Naive thymus-derived CD4-positive, alpha-beta T cell (primary cell): ENCODE data around the gene ZBTB46. TPM values are rescaled to one million over a fixed set of nuclear protein-coding genes. Genes with fewer than 3 reads are reported as not detected.

ENCODE experiments used
- ATAC-seq: fragments of 150-1000 bp; cut with Tn5 transposase; 2 replicates; pipeline ENCODE4 v1.10.0; 2021; ENCODE audit warnings: mild to moderate bottlenecking, moderate library complexity
- CTCF ChIA-PET: fragments of 350-600 bp; sonication (Branson Sonifier 250); formaldehyde crosslinking; loops from one replicate; lab custom pipeline; 2021; ENCODE audit warnings: antibody characterized with exemption; lab: Charles Lee
- POLR2A ChIA-PET: fragments of 350-600 bp; sonication (Branson Sonifier 250); formaldehyde crosslinking; loops from one replicate; lab custom pipeline; 2021; ENCODE audit warnings: antibody characterized with exemption, inconsistent platforms; lab: Charles Lee
- DNase-seq, 9 donors: peaks; one replicate each; pipeline versions ENCODE4 v3.0.0 to v3.0.0-alpha.2; 2020 to 2022; ENCODE audit warnings: mixed read lengths in 1 of 9
- H3K27ac ChIP-seq: one replicate; pipeline ENCODE4 v1.7.0; 2013; ENCODE audit warnings: mild to moderate bottlenecking, low read depth, low read length, moderate library complexity
- H3K27me3 ChIP-seq, 2 donors: one replicate each; pipeline ENCODE4 v1.7.0; 2013; ENCODE audit warnings: low read length in 2 of 2, mild to moderate bottlenecking in 2 of 2, moderate library complexity in 2 of 2; ENCODE audit not compliant: control insufficient read depth in 2 of 2, insufficient read depth in 2 of 2
- H3K36me3 ChIP-seq, 3 experiments: 1 replicate in 2 of 3; 2 replicates in 1 of 3; pipeline ENCODE4 v1.7.0; 2013; ENCODE audit warnings: low read length in 3 of 3, mild to moderate bottlenecking in 3 of 3, moderate library complexity in 1 of 3; ENCODE audit not compliant: insufficient read depth in 3 of 3, control insufficient read depth in 2 of 3
- H3K4me1 ChIP-seq, 2 donors: one replicate each; pipeline ENCODE4 v1.7.0; 2013; ENCODE audit warnings: low read length in 2 of 2, mild to moderate bottlenecking in 2 of 2, moderate library complexity in 1 of 2; ENCODE audit not compliant: control insufficient read depth in 2 of 2, insufficient read depth in 2 of 2
- H3K4me3 ChIP-seq: 2 replicates; pipeline ENCODE4 v1.7.0; 2013; ENCODE audit warnings: mild to moderate bottlenecking, low read length
- H3K9me3 ChIP-seq, 3 experiments: 1 replicate in 2 of 3; 2 replicates in 1 of 3; pipeline ENCODE4 v1.7.0; 2013; ENCODE audit warnings: low read length in 3 of 3; ENCODE audit not compliant: control insufficient read depth in 2 of 3
- H3K27ac Mint-ChIP-seq, 9 donors: one replicate each; pipeline ENCODE4 v1.8.0; 2020 to 2022; ENCODE audit warnings: mixed read lengths in 9 of 9, mild to moderate bottlenecking in 8 of 9, moderate library complexity in 5 of 9, inconsistent platforms in 2 of 9
- H3K27me3 Mint-ChIP-seq, 5 donors: one replicate each; pipeline ENCODE4 v1.8.0; 2021 to 2022; ENCODE audit warnings: mixed read lengths in 5 of 5, mild to moderate bottlenecking in 1 of 5
- H3K36me3 Mint-ChIP-seq, 5 donors: one replicate each; pipeline ENCODE4 v1.8.0; 2020 to 2022; ENCODE audit warnings: mixed read lengths in 5 of 5, mild to moderate bottlenecking in 3 of 5, inconsistent platforms in 1 of 5
- H3K4me1 Mint-ChIP-seq, 7 donors: one replicate each; pipeline ENCODE4 v1.8.0; 2020 to 2022; ENCODE audit warnings: mixed read lengths in 7 of 7, mild to moderate bottlenecking in 3 of 7, inconsistent platforms in 1 of 7
- H3K4me3 Mint-ChIP-seq, 10 donors: one replicate each; pipeline ENCODE4 v1.8.0; 2020 to 2022; ENCODE audit warnings: mild to moderate bottlenecking in 10 of 10, mixed read lengths in 10 of 10, moderate library complexity in 6 of 10, inconsistent platforms in 2 of 10
- H3K9me3 Mint-ChIP-seq, 11 donors: one replicate each; pipeline ENCODE4 v1.8.0; 2020 to 2022; ENCODE audit warnings: mixed read lengths in 11 of 11, mild to moderate bottlenecking in 4 of 11, inconsistent platforms in 1 of 11, moderate library complexity in 1 of 11
- intact Hi-C, 2 donors: fragments of 100-400 bp; cut with micrococcal nuclease; formaldehyde crosslinking; loops; one replicate each; pipeline ENCODE4 v1.15.1; 2023
- polyA plus RNA-seq, 2 donors: library from polyadenylated mRNA; unstranded; fragments of 300-500 nt; fragmentation: Illumina TruSeq; gene quantifications; one replicate each; pipeline ENCODE4 v1.2.3, GENCODE V29; 2021
- total RNA-seq, 6 experiments: library from RNA in 5 of 6; stranded (reverse) in 5 of 6; gene quantifications; 1 replicate in 5 of 6; 2 replicates in 1 of 6; pipeline ENCODE4 v1.2.3 and lab custom pipeline; 2021 to 2026

The ZBTB46 gene
- total and polyA plus RNA-seq, 7 experiments from 2014 or later, result 0.03 to 1.7 (median 0.07) TPM; not detected in 1

GRCh38 chr20:63697868-63698545 is 133.1 kb downstream of the ZBTB46 start:
- Mint-ChIP-seq H3K9me3 (peaks cover 0 to 2% (median 0%) of the 10 kb centered on the region in 11 donors), H3K27me3 (peaks cover 0 to 2% (median 0%) of the 10 kb centered on the region in 5 donors), H3K27ac (no peak overlapping the region), H3K4me1 (peaks cover 5 to 15% (median 6%) of the 10 kb centered on the region in 7 donors), H3K36me3 (peaks cover 0 to 5% (median 0%) of the 10 kb centered on the region in 5 donors), H3K4me3 (peak overlapping the region in 4 of 10 donors; percentile 25 to 76 (median 50))
- peaks cover 12 to 20% of the 10 kb centered on the region in 2 donors for H3K4me1 ChIP-seq
- intact Hi-C loops, result no loop called here
- no peaks in the 10 kb centered on the region for H3K27me3 ChIP-seq
- no peak overlapping the region for H3K4me3 ChIP-seq
- H3K9me3 ChIP-seq, result no peaks in the 10 kb centered on the region
- POLR2A ChIA-PET, result interaction anchor here (0.6 to 3.3 kb wide), 7 partner anchors 9 to 71 kb away, joined by 3 to 19 read pairs (median 3); partner anchors contain the start of genes ARFRP1, LIME1 and ZGPAT
- peaks cover 0 to 32% (median 0%) of the 10 kb centered on the region in 3 experiments for H3K36me3 ChIP-seq
- DNase-seq (no peak), ATAC-seq (no peak)
- CTCF ChIA-PET, result interaction anchor here (1.0 kb wide), 1 partner anchor 10 kb away, joined by 4 read pairs; the partner anchor contains the start of genes ARFRP1 and ZGPAT
- H3K27ac ChIP-seq, result no peak overlapping the region

DNA sequence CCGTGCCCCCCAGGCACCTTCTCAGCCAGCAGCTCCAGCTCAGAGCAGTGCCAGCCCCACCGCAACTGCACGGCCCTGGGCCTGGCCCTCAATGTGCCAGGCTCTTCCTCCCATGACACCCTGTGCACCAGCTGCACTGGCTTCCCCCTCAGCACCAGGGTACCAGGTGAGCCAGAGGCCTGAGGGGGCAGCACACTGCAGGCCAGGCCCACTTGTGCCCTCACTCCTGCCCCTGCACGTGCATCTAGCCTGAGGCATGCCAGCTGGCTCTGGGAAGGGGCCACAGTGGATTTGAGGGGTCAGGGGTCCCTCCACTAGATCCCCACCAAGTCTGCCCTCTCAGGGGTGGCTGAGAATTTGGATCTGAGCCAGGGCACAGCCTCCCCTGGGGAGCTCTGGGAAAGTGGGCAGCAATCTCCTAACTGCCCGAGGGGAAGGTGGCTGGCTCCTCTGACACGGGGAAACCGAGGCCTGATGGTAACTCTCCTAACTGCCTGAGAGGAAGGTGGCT is 133.7 kb downstream of the ZBTB46 start:
- Histone ChIP-seq H3K4me1 (peaks cover 12 to 20% of the 10 kb centered on the region in 2 donors), H3K36me3 (peaks cover 0 to 28% (median 0%) of the 10 kb centered on the region in 3 experiments), H3K4me3 (no peak overlapping the region), H3K9me3 (no peaks in the 10 kb centered on the region), H3K27me3 (no peaks in the 10 kb centered on the region), H3K27ac (peak overlapping the region; percentile 20)
- DNase-seq, result no peak
- Mint-ChIP-seq H3K27me3 (peaks cover 0 to 2% (median 0%) of the 10 kb centered on the region in 5 donors), H3K36me3 (peaks cover 0 to 8% (median 0%) of the 10 kb centered on the region in 5 donors), H3K27ac (peak overlapping the region in 2 of 9 donors; percentile 5 to 54), H3K9me3 (peaks cover 0 to 4% (median 0%) of the 10 kb centered on the region in 11 donors), H3K4me3 (peak overlapping the region in 6 of 10 donors; percentile 52 to 76 (median 60)), H3K4me1 (peaks cover 5 to 15% (median 6%) of the 10 kb centered on the region in 7 donors)
- intact Hi-C loops, result no loop called here
- ChIA-PET CTCF (interaction anchor here (0.9 kb wide), 1 partner anchor 9 kb away, joined by 3 read pairs; no protein-coding TSS in a partner anchor), POLR2A (interaction anchor here (0.6 to 3.3 kb wide), 7 partner anchors 8 to 70 kb away, joined by 3 to 19 read pairs (median 3); partner anchors contain the start of genes ARFRP1, LIME1 and ZGPAT)
- ATAC-seq, result no peak

DNA sequence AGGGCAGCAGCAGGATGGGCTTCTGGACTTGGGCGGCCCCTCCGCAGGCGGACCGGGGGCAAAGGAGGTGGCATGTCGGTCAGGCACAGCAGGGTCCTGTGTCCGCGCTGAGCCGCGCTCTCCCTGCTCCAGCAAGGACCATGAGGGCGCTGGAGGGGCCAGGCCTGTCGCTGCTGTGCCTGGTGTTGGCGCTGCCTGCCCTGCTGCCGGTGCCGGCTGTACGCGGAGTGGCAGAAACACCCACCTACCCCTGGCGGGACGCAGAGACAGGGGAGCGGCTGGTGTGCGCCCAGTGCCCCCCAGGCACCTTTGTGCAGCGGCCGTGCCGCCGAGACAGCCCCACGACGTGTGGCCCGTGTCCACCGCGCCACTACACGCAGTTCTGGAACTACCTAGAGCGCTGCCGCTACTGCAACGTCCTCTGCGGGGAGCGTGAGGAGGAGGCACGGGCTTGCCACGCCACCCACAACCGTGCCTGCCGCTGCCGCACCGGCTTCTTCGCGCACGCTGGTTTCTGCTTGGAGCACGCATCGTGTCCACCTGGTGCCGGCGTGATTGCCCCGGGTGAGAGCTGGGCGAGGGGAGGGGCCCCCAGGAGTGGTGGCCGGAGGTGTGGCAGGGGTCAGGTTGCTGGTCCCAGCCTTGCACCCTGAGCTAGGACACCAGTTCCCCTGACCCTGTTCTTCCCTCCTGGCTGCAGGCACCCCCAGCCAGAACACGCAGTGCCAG is 134.3 kb downstream of the ZBTB46 start, which contains the start of gene TNFRSF6B:
Gene TNFRSF6B (plus strand): TSS at position 25 of the 729 bp plus-strand sequence. CDS start 116 bp downstream, at position 141.
- H3K27me3 ChIP-seq, result no peaks in the 10 kb centered on the region
- H3K36me3 ChIP-seq, result peaks cover 0 to 28% (median 0%) of the 10 kb centered on the region in 3 experiments
- Mint-ChIP-seq H3K27me3 (peaks cover 0 to 2% (median 0%) of the 10 kb centered on the region in 5 donors), H3K4me1 (peaks cover 5 to 15% (median 6%) of the 10 kb centered on the region in 7 donors), H3K4me3 (peak within 1 kb of the TSS in 9 of 10 donors; percentile 27 to 76 (median 54)), H3K36me3 (peaks cover 0 to 10% (median 0%) of the 10 kb centered on the region in 5 donors), H3K9me3 (peaks cover 0 to 5% (median 0%) of the 10 kb centered on the region in 11 donors), H3K27ac (peak within 1 kb of the TSS in 7 of 9 donors; percentile 5 to 88 (median 64))
- intact Hi-C loops, result no loop called here
- peak within 1 kb of the TSS; percentile 47 for H3K4me3 ChIP-seq
- POLR2A ChIA-PET, result interaction anchor here (0.5 to 3.3 kb wide), 6 partner anchors 10 to 69 kb away, joined by 3 to 19 read pairs (median 4); partner anchors contain the start of genes ARFRP1, LIME1 and ZGPAT
- DNase-seq, result peak in 5 of 9 donors; percentile 33 to 51 (median 35)
- ATAC-seq, result peak; percentile 44
- peak within 1 kb of the TSS; percentile 20 for H3K27ac ChIP-seq
- no peaks in the 10 kb centered on the region for H3K9me3 ChIP-seq
- H3K4me1 ChIP-seq, result peaks cover 12 to 20% of the 10 kb centered on the region in 2 donors
- CTCF ChIA-PET, result interaction anchor here (0.9 kb wide), 1 partner anchor 9 kb away, joined by 3 read pairs; no protein-coding TSS in a partner anchor

DNA sequence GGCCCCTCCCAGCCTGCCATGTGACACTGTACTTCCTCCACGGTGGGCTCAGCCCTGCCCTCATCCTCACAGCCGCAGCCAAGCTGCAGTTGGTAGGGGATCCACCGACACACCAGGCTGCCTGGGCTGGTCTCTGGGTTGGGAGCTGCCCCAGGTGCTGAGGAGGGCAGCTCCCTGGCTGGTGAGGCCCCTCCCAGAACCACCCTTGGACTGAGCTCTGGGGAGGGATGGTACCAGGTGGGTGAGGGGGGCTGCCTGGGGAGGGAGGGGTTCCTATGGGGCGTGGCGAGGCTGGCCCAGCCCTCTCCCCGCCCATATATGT is 134.8 kb downstream of the ZBTB46 start:
- peak overlapping the region in 6 of 9 donors; percentile 51 to 88 (median 65) for H3K27ac Mint-ChIP-seq
- H3K27me3 ChIP-seq, result no peaks in the 10 kb centered on the region
- POLR2A ChIA-PET, result interaction anchor here (0.5 to 3.3 kb wide), 3 partner anchors 11 to 41 kb away, joined by 3 to 19 read pairs (median 16); partner anchors contain the start of genes ARFRP1, LIME1 and ZGPAT
- intact Hi-C loops, result no loop called here
- peak overlapping the region; percentile 20 for H3K27ac ChIP-seq
- H3K4me3 ChIP-seq, result peak overlapping the region; percentile 47
- peak in 6 of 9 donors; percentile 28 to 47 (median 38) for DNase-seq
- peak; percentile 73 for ATAC-seq
- H3K4me3 Mint-ChIP-seq, result peak overlapping the region in 9 of 10 donors; percentile 27 to 76 (median 54)
- H3K4me1 ChIP-seq, result peaks cover 12 to 20% of the 10 kb centered on the region in 2 donors
- H3K9me3 ChIP-seq, result no peaks in the 10 kb centered on the region
- peaks cover 5 to 17% (median 6%) of the 10 kb centered on the region in 7 donors for H3K4me1 Mint-ChIP-seq
- H3K27me3 Mint-ChIP-seq, result peaks cover 0 to 2% (median 0%) of the 10 kb centered on the region in 5 donors
- H3K36me3 ChIP-seq, result peaks cover 0 to 28% (median 0%) of the 10 kb centered on the region in 3 experiments
- peaks cover 0 to 10% (median 0%) of the 10 kb centered on the region in 5 donors for H3K36me3 Mint-ChIP-seq
- peaks cover 0 to 5% (median 0%) of the 10 kb centered on the region in 11 donors for H3K9me3 Mint-ChIP-seq
- CTCF ChIA-PET, result interaction anchor here (0.6 kb wide), 1 partner anchor 38 kb away, joined by 4 read pairs; the partner anchor contains the start of gene RTEL1

DNA sequence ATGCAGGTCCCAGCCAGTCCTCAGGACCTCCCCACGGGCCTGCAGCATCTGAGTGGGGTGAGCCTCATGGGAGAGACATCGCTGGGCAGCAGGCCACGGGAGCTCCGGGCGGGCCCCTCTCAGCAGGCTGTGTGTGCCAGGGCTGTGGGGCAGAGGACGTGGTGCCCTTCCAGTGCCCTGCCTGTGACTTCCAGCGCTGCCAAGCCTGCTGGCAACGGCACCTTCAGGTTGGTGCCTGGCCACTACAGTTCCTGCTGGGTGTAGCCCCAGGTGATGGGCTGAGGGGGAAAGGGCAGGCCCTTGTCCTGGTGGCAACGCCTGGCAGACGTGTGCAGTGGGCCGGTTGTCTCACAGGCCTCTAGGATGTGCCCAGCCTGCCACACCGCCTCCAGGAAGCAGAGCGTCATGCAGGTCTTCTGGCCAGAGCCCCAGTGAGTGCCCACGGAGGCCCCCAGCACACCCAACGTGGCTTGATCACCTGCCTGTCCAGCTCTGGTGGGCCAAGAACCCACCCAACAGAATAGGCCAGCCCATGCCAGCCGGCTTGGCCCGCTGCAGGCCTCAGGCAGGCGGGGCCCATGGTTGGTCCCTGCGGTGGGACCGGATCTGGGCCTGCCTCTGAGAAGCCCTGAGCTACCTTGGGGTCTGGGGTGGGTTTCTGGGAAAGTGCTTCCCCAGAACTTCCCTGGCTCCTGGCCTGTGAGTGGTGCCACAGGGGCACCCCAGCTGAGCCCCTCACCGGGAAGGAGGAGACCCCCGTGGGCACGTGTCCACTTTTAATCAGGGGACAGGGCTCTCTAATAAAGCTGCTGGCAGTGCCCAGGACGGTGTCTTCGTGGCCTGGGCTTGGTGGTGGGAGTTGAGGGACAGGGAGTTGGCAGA is 135.4 kb downstream of the ZBTB46 start:
- Mint-ChIP-seq H3K4me1 (peaks cover 5 to 18% (median 6%) of the 10 kb centered on the region in 7 donors), H3K27ac (peak overlapping the region in 6 of 9 donors; percentile 51 to 88 (median 65)), H3K9me3 (peaks cover 0 to 5% (median 0%) of the 10 kb centered on the region in 11 donors), H3K36me3 (peaks cover 0 to 10% (median 0%) of the 10 kb centered on the region in 5 donors), H3K4me3 (peak overlapping the region in 8 of 10 donors; percentile 27 to 76 (median 56)), H3K27me3 (peaks cover 0 to 2% (median 0%) of the 10 kb centered on the region in 5 donors)
- ChIA-PET POLR2A (interaction anchor here (0.6 to 3.3 kb wide), 4 partner anchors 12 to 171 kb away, joined by 3 to 19 read pairs (median 10); partner anchors contain the start of genes ARFRP1, LIME1 and ZGPAT), CTCF (interaction anchor here (0.6 kb wide), 1 partner anchor 38 kb away, joined by 4 read pairs; the partner anchor contains the start of gene RTEL1)
- peaks cover 12 to 20% of the 10 kb centered on the region in 2 donors for H3K4me1 ChIP-seq
- no peaks in the 10 kb centered on the region for H3K27me3 ChIP-seq
- H3K36me3 ChIP-seq, result peaks cover 0 to 28% (median 0%) of the 10 kb centered on the region in 3 experiments
- DNase-seq (no peak), ATAC-seq (no peak)
- no peak overlapping the region for H3K4me3 ChIP-seq
- intact Hi-C loops, result no loop called here
- H3K9me3 ChIP-seq, result no peaks in the 10 kb centered on the region
- H3K27ac ChIP-seq, result peak overlapping the region; percentile 20
